ENCODE measurements around the gene TOMM22.
A peak's percentile ranks its signal among the peaks of the same experiment; 100 is the strongest.

Gene TOMM22

DNA sequence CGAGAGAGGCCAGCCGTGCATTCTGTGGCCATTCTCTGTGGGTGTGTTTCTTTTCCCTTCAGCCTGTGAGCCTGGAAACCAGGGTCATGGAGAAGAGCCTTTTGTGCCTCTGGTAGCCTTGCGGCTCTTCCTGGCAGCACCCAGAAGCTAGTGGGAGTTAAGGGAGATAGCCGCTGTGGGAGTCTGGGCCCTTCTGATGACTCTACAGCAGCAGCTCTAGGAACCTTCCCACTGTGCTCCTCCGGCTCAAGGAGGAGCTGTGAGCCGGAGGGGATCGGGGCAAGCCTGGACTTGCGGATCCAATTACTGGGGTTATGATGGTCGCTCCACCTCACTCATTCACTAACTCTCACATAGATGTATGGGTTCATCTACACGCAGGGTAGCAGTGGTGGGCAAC is 34.5 kb downstream of the TOMM22 start:
- Histone ChIP-seq H3K4me3 (ENCODE audit: low read depth, low read length) (no peak overlapping the region), H3K18ac (ENCODE audit: low read length) (no peak overlapping the region), H2BK120ac (ENCODE audit: insufficient read depth, low read length, poor library complexity) (no peak overlapping the region), H3K4me1 (ENCODE audit: control insufficient read depth in 1 of 2, insufficient read depth in 2 of 2, low read length in 2 of 2) (peaks cover 0 to 15% of the 10 kb centered on the region in 2 experiments), H3K79me1 (ENCODE audit: low read length) (no peaks in the 10 kb centered on the region), H3K36me3 (ENCODE audit: control insufficient read depth in 1 of 2, insufficient read depth in 2 of 2, low read length in 2 of 2) (peaks cover 23 to 24% of the 10 kb centered on the region in 2 experiments), H2BK12ac (ENCODE audit: low read length) (no peak overlapping the region), H3K27me3 (ENCODE audit: insufficient read depth, low read length) (no peaks in the 10 kb centered on the region), H2AK5ac (ENCODE audit: low read length) (no peak overlapping the region), H3K4ac (ENCODE audit: low read depth, low read length) (no peak overlapping the region), H4K91ac (ENCODE audit: low read depth, low read length) (no peak overlapping the region), H3K9ac (ENCODE audit: low read length) (no peak overlapping the region), H4K12ac (ENCODE audit: low read depth, low read length) (no peak overlapping the region), H2AFZ (ENCODE audit: insufficient read depth, low read length, poor library complexity) (no peak overlapping the region), H3K14ac (ENCODE audit: low read length) (no peak overlapping the region), H3K27ac (ENCODE audit: low read depth, low read length) (no peak overlapping the region), H3K23ac (ENCODE audit: low read length) (no peak overlapping the region), H3K9me3 (ENCODE audit: insufficient read depth, low read depth, low read length) (no peaks in the 10 kb centered on the region), H4K8ac (ENCODE audit: low read depth, low read length) (no peak overlapping the region), H3K79me2 (ENCODE audit: control insufficient read depth, insufficient read depth, low read length, poor library complexity) (no peaks in the 10 kb centered on the region), H2BK5ac (ENCODE audit: low read depth, low read length, poor library complexity) (no peak overlapping the region), H3K4me2 (ENCODE audit: low read length) (no peak overlapping the region)
- no CpG with 5 or more reads among the region's 10 CpGs for whole genome bisulfite sequencing (ENCODE audit: extremely low coverage, insufficient coverage, insufficient read length)
- no peak for DNase-seq

GRCh38 chr22:38716826-38717225 is 35.1 kb downstream of the TOMM22 start:
- no peak overlapping the region for H4K12ac ChIP-seq (ENCODE audit: low read depth, low read length)
- no peaks in the 10 kb centered on the region for H3K79me1 ChIP-seq (ENCODE audit: low read length)
- no peak overlapping the region for H3K18ac ChIP-seq (ENCODE audit: low read length)
- H2AFZ ChIP-seq (ENCODE audit: insufficient read depth, low read length, poor library complexity), result no peak overlapping the region
- no peak overlapping the region for H3K9ac ChIP-seq (ENCODE audit: low read length)
- no peak overlapping the region for H2BK12ac ChIP-seq (ENCODE audit: low read length)
- H3K27ac ChIP-seq (ENCODE audit: low read depth, low read length), result no peak overlapping the region
- H4K91ac ChIP-seq (ENCODE audit: low read depth, low read length), result no peak overlapping the region
- no peak overlapping the region for H3K4ac ChIP-seq (ENCODE audit: low read depth, low read length)
- no peak overlapping the region for H2BK5ac ChIP-seq (ENCODE audit: low read depth, low read length, poor library complexity)
- H3K9me3 ChIP-seq (ENCODE audit: insufficient read depth, low read depth, low read length), result no peaks in the 10 kb centered on the region
- WGBS (ENCODE audit: extremely low coverage, insufficient coverage, insufficient read length), result no CpG with 5 or more reads among the region's 9 CpGs
- no peak for DNase-seq
- H2BK120ac ChIP-seq (ENCODE audit: insufficient read depth, low read length, poor library complexity), result no peak overlapping the region
- no peak overlapping the region for H2AK5ac ChIP-seq (ENCODE audit: low read length)
- no peak overlapping the region for H3K4me3 ChIP-seq (ENCODE audit: low read depth, low read length)
- H4K8ac ChIP-seq (ENCODE audit: low read depth, low read length), result no peak overlapping the region
- H3K23ac ChIP-seq (ENCODE audit: low read length), result no peak overlapping the region
- H3K79me2 ChIP-seq (ENCODE audit: control insufficient read depth, insufficient read depth, low read length, poor library complexity), result no peaks in the 10 kb centered on the region
- peaks cover 0 to 15% of the 10 kb centered on the region in 2 experiments for H3K4me1 ChIP-seq (ENCODE audit: control insufficient read depth in 1 of 2, insufficient read depth in 2 of 2, low read length in 2 of 2)
- no peak overlapping the region for H3K14ac ChIP-seq (ENCODE audit: low read length)
- no peak overlapping the region for H3K4me2 ChIP-seq (ENCODE audit: low read length)
- peaks cover 28 to 29% of the 10 kb centered on the region in 2 experiments for H3K36me3 ChIP-seq (ENCODE audit: control insufficient read depth in 1 of 2, insufficient read depth in 2 of 2, low read length in 2 of 2)
- no peaks in the 10 kb centered on the region for H3K27me3 ChIP-seq (ENCODE audit: insufficient read depth, low read length)

- Histone ChIP-seq H2BK5ac (ENCODE audit: low read depth, low read length, poor library complexity) (no peak overlapping the region), H2BK12ac (ENCODE audit: low read length) (no peak overlapping the region), H3K18ac (ENCODE audit: low read length) (no peak overlapping the region), H4K8ac (ENCODE audit: low read depth, low read length) (no peak overlapping the region), H3K79me1 (ENCODE audit: low read length) (no peaks in the 10 kb centered on the region), H3K9me3 (ENCODE audit: insufficient read depth, low read depth, low read length) (no peaks in the 10 kb centered on the region), H2BK120ac (ENCODE audit: insufficient read depth, low read length, poor library complexity) (no peak overlapping the region), H2AK5ac (ENCODE audit: low read length) (no peak overlapping the region), H3K27ac (ENCODE audit: low read depth, low read length) (no peak overlapping the region), H3K9ac (ENCODE audit: low read length) (no peak overlapping the region), H3K14ac (ENCODE audit: low read length) (no peak overlapping the region), H3K27me3 (ENCODE audit: insufficient read depth, low read length) (no peaks in the 10 kb centered on the region), H3K79me2 (ENCODE audit: control insufficient read depth, insufficient read depth, low read length, poor library complexity) (no peaks in the 10 kb centered on the region), H2AFZ (ENCODE audit: insufficient read depth, low read length, poor library complexity) (no peak overlapping the region), H3K4me1 (ENCODE audit: control insufficient read depth in 1 of 2, insufficient read depth in 2 of 2, low read length in 2 of 2) (peaks cover 0 to 12% of the 10 kb centered on the region in 2 experiments), H4K91ac (ENCODE audit: low read depth, low read length) (no peak overlapping the region), H3K36me3 (ENCODE audit: control insufficient read depth in 1 of 2, insufficient read depth in 2 of 2, low read length in 2 of 2) (peaks cover 28 to 29% of the 10 kb centered on the region in 2 experiments), H3K23ac (ENCODE audit: low read length) (no peak overlapping the region), H4K12ac (ENCODE audit: low read depth, low read length) (no peak overlapping the region), H3K4me3 (ENCODE audit: low read depth, low read length) (no peak overlapping the region), H3K4ac (ENCODE audit: low read depth, low read length) (no peak overlapping the region), H3K4me2 (ENCODE audit: low read length) (no peak overlapping the region)
- no peak for DNase-seq
- WGBS (ENCODE audit: extremely low coverage, insufficient coverage, insufficient read length), result no CpG with 5 or more reads among the region's 6 CpGs
Measured at GRCh38 chr22:38717244-38717643, 35.5 kb downstream of the TOMM22 start.

GRCh38 chr22:38718414-38718813 is 36.7 kb downstream of the TOMM22 start:
- Histone ChIP-seq H3K4me1 (ENCODE audit: control insufficient read depth in 1 of 2, insufficient read depth in 2 of 2, low read length in 2 of 2) (peaks cover 0 to 5% of the 10 kb centered on the region in 2 experiments), H3K23ac (ENCODE audit: low read length) (no peak overlapping the region), H4K12ac (ENCODE audit: low read depth, low read length) (no peak overlapping the region), H2BK120ac (ENCODE audit: insufficient read depth, low read length, poor library complexity) (no peak overlapping the region), H2BK5ac (ENCODE audit: low read depth, low read length, poor library complexity) (no peak overlapping the region), H3K18ac (ENCODE audit: low read length) (no peak overlapping the region), H3K27me3 (ENCODE audit: insufficient read depth, low read length) (no peaks in the 10 kb centered on the region), H2BK12ac (ENCODE audit: low read length) (no peak overlapping the region), H4K8ac (ENCODE audit: low read depth, low read length) (no peak overlapping the region), H3K4ac (ENCODE audit: low read depth, low read length) (no peak overlapping the region), H3K27ac (ENCODE audit: low read depth, low read length) (no peak overlapping the region), H3K79me1 (ENCODE audit: low read length) (no peaks in the 10 kb centered on the region), H3K14ac (ENCODE audit: low read length) (no peak overlapping the region), H2AFZ (ENCODE audit: insufficient read depth, low read length, poor library complexity) (no peak overlapping the region), H3K79me2 (ENCODE audit: control insufficient read depth, insufficient read depth, low read length, poor library complexity) (no peaks in the 10 kb centered on the region), H2AK5ac (ENCODE audit: low read length) (no peak overlapping the region), H4K91ac (ENCODE audit: low read depth, low read length) (no peak overlapping the region), H3K9me3 (ENCODE audit: insufficient read depth, low read depth, low read length) (no peaks in the 10 kb centered on the region), H3K4me2 (ENCODE audit: low read length) (no peak overlapping the region), H3K36me3 (ENCODE audit: control insufficient read depth in 1 of 2, insufficient read depth in 2 of 2, low read length in 2 of 2) (peaks cover 31 to 37% of the 10 kb centered on the region in 2 experiments), H3K4me3 (ENCODE audit: low read depth, low read length) (no peak overlapping the region), H3K9ac (ENCODE audit: low read length) (no peak overlapping the region)
- peak; percentile 83 to 88 for DNase-seq
- WGBS (ENCODE audit: extremely low coverage, insufficient coverage, insufficient read length), result no CpG with 5 or more reads among the region's 6 CpGs
